ENCODE results near the gene SLC22A12.

DNA sequence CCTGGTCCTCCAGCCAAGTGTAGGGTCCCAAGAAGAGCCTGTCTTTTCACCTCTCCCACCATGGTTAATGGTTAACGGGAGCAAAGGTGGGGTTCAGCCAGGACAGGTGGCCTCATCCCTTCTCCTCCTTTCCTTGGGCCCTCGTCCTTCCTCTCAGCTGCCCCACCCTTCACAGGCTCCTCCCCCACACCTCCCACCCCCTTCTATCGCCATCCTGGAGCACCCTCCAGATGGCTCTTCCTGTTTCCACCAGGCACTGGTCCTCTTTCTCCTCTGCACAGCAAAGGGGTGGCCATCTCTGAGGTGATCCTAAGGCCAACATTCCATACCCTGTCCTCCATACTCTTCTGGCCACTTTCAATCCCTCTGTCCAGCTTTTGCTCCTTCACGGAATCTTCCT, 48.9 kb downstream of the SLC22A12 start:
- no peak for TF ChIP-seq POLR2A (IDR thresholded peaks at IDR 0.05; ENCODE audit: extremely low read depth, insufficient read length)
- TF ChIP-seq CTCF (IDR thresholded peaks at IDR 0.05; ENCODE audit: low read depth, low read length), result no peak
- TF ChIP-seq MYC (IDR thresholded peaks at IDR 0.05; ENCODE audit: low read depth, low read length), result no peak

Data from NB4 (cell line).